H1 (cell line): ENCODE data around the gene UGT1A8. TPM values are rescaled to one million over a fixed set of nuclear protein-coding genes. Genes with fewer than 3 reads are reported as not detected.

Experiments used
- CTCF ChIA-PET: fragments of 300-600 bp; sonication (Branson Sonifier 250); formaldehyde crosslinking; loops from one replicate; lab custom pipeline; 2021; ENCODE audit not compliant: partially characterized antibody; lab: Charles Lee
- POLR2A ChIA-PET: fragments of 300-600 bp; sonication (Branson Sonifier 250); formaldehyde crosslinking; loops from one replicate; lab custom pipeline; 2021; ENCODE audit warnings: inconsistent platforms; ENCODE audit not compliant: partially characterized antibody; lab: Charles Lee
- DNase-seq, 2 experiments: peaks; one replicate each; pipeline versions ENCODE4 v3.0.0 to v3.0.0-alpha.2; 2010 to 2022; ENCODE audit warnings: low spot score in 2 of 2, low read depth in 1 of 2, mixed read lengths in 1 of 2
- FAIRE-seq: peaks from 2 replicates; lab custom pipeline; 2011; peaks lifted over from hg19 to GRCh38; lab: Jason Lieb, UNC
- H2AFZ ChIP-seq: 2 replicates; pipeline ENCODE4 v1.8.1; 2012; ENCODE audit warnings: low read length, inconsistent platforms
- H2AK5ac ChIP-seq: 2 replicates; pipeline ENCODE4 v1.6.1; 2013; ENCODE audit warnings: low read depth, low read length
- H2BK120ac ChIP-seq: replicated peaks from 2 replicates; pipeline ENCODE3; 2013; ENCODE audit warnings: low read depth, low read length, inconsistent platforms
- H2BK12ac ChIP-seq: 2 replicates; pipeline ENCODE4 v1.6.1; 2013; ENCODE audit warnings: low read depth, low read length
- H2BK15ac ChIP-seq: 2 replicates; pipeline ENCODE4 v1.6.1; 2013; ENCODE audit warnings: low read length
- H2BK20ac ChIP-seq: 2 replicates; pipeline ENCODE4 v1.6.1; 2013; ENCODE audit warnings: low read length
- H2BK5ac ChIP-seq: 2 replicates; pipeline ENCODE4 v1.6.1; 2013; ENCODE audit warnings: low read depth, low read length
- H3K14ac ChIP-seq: 2 replicates; pipeline ENCODE4 v1.6.1; 2013; ENCODE audit warnings: inconsistent platforms; ENCODE audit not compliant: insufficient read length
- H3K18ac ChIP-seq: 2 replicates; pipeline ENCODE4 v1.6.1; 2013; ENCODE audit warnings: low read length; ENCODE audit errors: extremely low read depth
- H3K23ac ChIP-seq: 2 replicates; pipeline ENCODE4 v1.6.1; 2013; ENCODE audit warnings: inconsistent platforms; ENCODE audit not compliant: insufficient read length
- H3K23me2 ChIP-seq: 2 replicates; pipeline ENCODE4 v1.6.1; 2013; ENCODE audit warnings: low read depth, low read length
- H3K27ac ChIP-seq: 2 replicates; pipeline ENCODE4 v1.6.1; 2011; ENCODE audit warnings: low read depth, low read length, inconsistent platforms
- H3K27me3 ChIP-seq, 4 experiments: replicated peaks in 1 of 4; 1 replicate in 1 of 4; 2 replicates in 3 of 4; pipeline versions ENCODE4 v1.6.1 to v1.8.1; 2011 to 2013; ENCODE audit warnings: low read length in 3 of 4, mild to moderate bottlenecking in 3 of 4, inconsistent platforms in 2 of 4, mixed read lengths in 2 of 4, moderate library complexity in 1 of 4; ENCODE audit not compliant: control insufficient read depth in 3 of 4, insufficient read depth in 3 of 4; ENCODE audit errors: extremely low read depth in 1 of 4
- H3K36me3 ChIP-seq, 4 experiments: 2 replicates each; pipeline versions ENCODE4 v1.6.1 to v1.8.1; 2011 to 2013; ENCODE audit warnings: mild to moderate bottlenecking in 4 of 4, low read length in 3 of 4, moderate library complexity in 2 of 4, control low read depth in 1 of 4, inconsistent platforms in 1 of 4; ENCODE audit not compliant: insufficient read depth in 4 of 4, control insufficient read depth in 2 of 4
- H3K4ac ChIP-seq: replicated peaks from 2 replicates; pipeline ENCODE3; 2013; ENCODE audit warnings: low read length, low read depth, mixed read lengths, inconsistent platforms; ENCODE audit not compliant: insufficient read length
- H3K4me1 ChIP-seq, 4 experiments: replicated peaks in 1 of 4; 1 replicate in 1 of 4; 2 replicates in 3 of 4; pipeline versions ENCODE4 v1.6.1 to v1.8.1; 2011 to 2013; ENCODE audit warnings: low read length in 3 of 4, inconsistent platforms in 2 of 4, mixed read lengths in 1 of 4; ENCODE audit not compliant: insufficient read depth in 4 of 4, control insufficient read depth in 3 of 4
- H3K4me2 ChIP-seq, 2 experiments: 2 replicates each; pipeline versions ENCODE4 v1.6.1 to v1.8.1; 2011 to 2013; ENCODE audit warnings: low read depth in 2 of 2, low read length in 2 of 2, control low read depth in 1 of 2, inconsistent platforms in 1 of 2, mild to moderate bottlenecking in 1 of 2; ENCODE audit not compliant: insufficient read depth in 1 of 2
- H3K4me3 ChIP-seq, 4 experiments: fragments of 200-600, 300-600 bp in 1 of 4; sonication (generic), shearing (Covaris generic), sonication (Bioruptor Twin) in 1 of 4; 2 replicates each; pipeline versions ENCODE4 v1.5.1 to v1.8.1; 2011 to 2016; ENCODE audit warnings: low read length in 4 of 4, low read depth in 3 of 4, control low read depth in 2 of 4, inconsistent platforms in 2 of 4, mild to moderate bottlenecking in 2 of 4, mixed read lengths in 1 of 4, moderate library complexity in 1 of 4; ENCODE audit not compliant: insufficient read depth in 2 of 4; ENCODE audit errors: extremely low read depth in 1 of 4
- H3K56ac ChIP-seq: replicated peaks from 2 replicates; pipeline ENCODE3; 2013; ENCODE audit warnings: low read depth, mild to moderate bottlenecking, mixed read lengths, low read length, inconsistent platforms; ENCODE audit not compliant: insufficient read length
- H3K79me1 ChIP-seq: 2 replicates; pipeline ENCODE4 v1.6.1; 2013; ENCODE audit warnings: low read depth, low read length, control low read depth
- H3K79me2 ChIP-seq, 2 experiments: 2 replicates each; pipeline versions ENCODE4 v1.6.1 to v1.8.1; 2012 to 2013; ENCODE audit warnings: low read length in 2 of 2, mild to moderate bottlenecking in 2 of 2, inconsistent platforms in 1 of 2; ENCODE audit not compliant: insufficient read depth in 2 of 2, control insufficient read depth in 1 of 2
- H3K9ac ChIP-seq, 4 experiments: replicated peaks in 1 of 4; 1 replicate in 1 of 4; 2 replicates in 3 of 4; pipeline versions ENCODE4 v1.6.1 to v1.8.1; 2011 to 2013; ENCODE audit warnings: low read depth in 3 of 4, low read length in 3 of 4, control low read depth in 2 of 4, mild to moderate bottlenecking in 2 of 4, moderate library complexity in 2 of 4, inconsistent platforms in 1 of 4; ENCODE audit errors: extremely low read depth in 1 of 4
- H3K9me3 ChIP-seq, 2 experiments: 2 replicates each; pipeline versions ENCODE4 v1.6.1 to v1.8.1; 2012 to 2013; ENCODE audit warnings: mild to moderate bottlenecking in 2 of 2, moderate library complexity in 2 of 2, control low read depth in 1 of 2, inconsistent platforms in 1 of 2, low read depth in 1 of 2, low read length in 1 of 2, mixed read lengths in 1 of 2; ENCODE audit not compliant: insufficient read depth in 2 of 2
- H4K20me1 ChIP-seq, 2 experiments: replicated peaks in 1 of 2; 2 replicates each; pipeline versions ENCODE3 to v1.8.1; 2011 to 2013; ENCODE audit warnings: inconsistent platforms in 2 of 2, low read length in 2 of 2, mild to moderate bottlenecking in 1 of 2; ENCODE audit not compliant: insufficient read depth in 2 of 2, control insufficient read depth in 1 of 2
- H4K5ac ChIP-seq: 2 replicates; pipeline ENCODE4 v1.6.1; 2013; ENCODE audit warnings: low read length, low read depth, mixed read lengths, inconsistent platforms; ENCODE audit not compliant: insufficient read length
- H4K8ac ChIP-seq: 2 replicates; pipeline ENCODE4 v1.8.0; 2013; ENCODE audit warnings: mild to moderate bottlenecking, moderate library complexity, low read length, inconsistent platforms; ENCODE audit not compliant: insufficient read depth; ENCODE audit errors: extremely low read depth
- H4K91ac ChIP-seq: replicated peaks from 2 replicates; pipeline ENCODE3; 2013; ENCODE audit warnings: low read length, mixed read lengths, inconsistent platforms; ENCODE audit not compliant: insufficient read length
- BRCA1 ChIP-seq: IDR thresholded peaks from 2 replicates; pipeline ENCODE4 v1.6.1; 2012; ENCODE audit warnings: low read depth, low read length, improper control_type of control experiment
- WGBS, 2 experiments: shearing (Covaris generic) in 1 of 2; methylation state at CpG; one replicate each; pipeline versions ENCODE4 v1.1.6 to v1.1.7; 2013 to 2015; ENCODE audit warnings: low lambda C conversion rate in 2 of 2, mixed read lengths in 2 of 2, inconsistent platforms in 1 of 2, low coverage in 1 of 2, missing lambda C conversion rate in 1 of 2; ENCODE audit not compliant: insufficient replicate concordance in 2 of 2, insufficient coverage in 1 of 2, insufficient read length in 1 of 2; ENCODE audit errors: extremely low coverage in 1 of 2, missing lambda C conversion rate in 1 of 2; 5-methylcytosine and 5-hydroxymethylcytosine counted together
- polyA plus RNA-seq, 7 experiments: library from polyadenylated mRNA; depleted of rRNA in 3 of 7; stranded (reverse) in 5 of 7; unstranded in 2 of 7; fragments of >200 nt in 5 of 7; fragments of 200-250 nt in 2 of 7; gene quantifications; 1 replicate in 5 of 7; 2 replicates in 1 of 7; 4 replicates in 1 of 7; pipeline versions ENCODE4 v1.2.1 to v1.2.3, GENCODE V29; 2011 to 2013; ENCODE audit warnings: missing spikeins in 2 of 7, mixed read lengths in 2 of 7
- total RNA-seq: library from RNA; stranded (reverse); fragmentation: NEBNext Ultra II Directional; extraction: Animal tissue kit (Norgen Biotek cat#: 25700); gene quantifications from 2 replicates; pipeline ENCODE4 v1.2.1, GENCODE V29; 2021
- TF ChIP-seq, protein P1 (sequence below): IDR thresholded peaks from 2 replicates; pipeline ENCODE4 v1.6.1; 2011; ENCODE audit warnings: low read depth, mild to moderate bottlenecking, low read length; ENCODE audit not compliant: insufficient read depth

UGT1A8 gene
- total and polyA plus RNA-seq, 2 of the 8 experiments (the other 6 are each of a cell fraction or from before 2014, with no cell fraction given): not detected

DNA sequence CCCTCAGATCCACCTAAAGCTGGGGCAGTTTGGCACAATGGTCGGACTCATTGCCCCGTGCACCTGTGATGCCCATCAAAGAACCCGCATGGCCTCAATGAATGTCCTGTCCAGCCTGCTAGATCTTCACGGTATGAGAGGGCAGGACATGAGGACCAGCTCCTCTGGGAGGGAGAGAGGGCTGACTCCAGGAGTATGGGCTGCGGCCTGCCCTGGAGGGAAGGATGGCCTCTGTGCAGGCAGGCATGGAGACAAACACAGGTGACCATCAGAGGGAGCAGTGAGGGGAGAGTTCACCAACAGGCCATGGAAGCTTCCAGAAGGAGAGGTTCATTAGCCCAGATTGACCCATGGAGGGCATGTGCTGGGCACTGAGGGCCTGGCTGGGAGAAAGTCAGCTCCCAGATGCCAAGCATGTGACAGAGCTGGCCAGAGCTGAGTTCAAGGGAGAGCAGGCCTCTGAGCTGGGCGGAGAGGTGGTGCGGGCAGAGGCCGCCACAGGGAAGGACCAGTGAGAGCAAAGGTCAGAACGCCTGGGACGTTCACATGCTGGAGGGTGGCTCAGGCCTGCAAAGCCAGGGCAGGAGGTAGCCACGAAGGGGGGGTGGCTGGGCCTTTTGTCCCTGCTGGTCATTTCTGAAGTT, 200.7 kb downstream of the UGT1A8 start:
- Histone ChIP-seq H3K27me3 (no peaks in the 10 kb centered on the region), H2BK120ac (no peak overlapping the region), H3K27ac (no peak overlapping the region), H3K4me3 (no peak overlapping the region), H3K14ac (no peak overlapping the region), H4K20me1 (no peaks in the 10 kb centered on the region), H3K9me3 (no peaks in the 10 kb centered on the region), H4K5ac (no peak overlapping the region), H3K18ac (no peak overlapping the region), H3K9ac (no peak overlapping the region), H3K79me1 (no peaks in the 10 kb centered on the region), H2AK5ac (no peak overlapping the region), H3K56ac (no peak overlapping the region), H3K79me2 (no peaks in the 10 kb centered on the region), H2AFZ (no peak overlapping the region), H2BK5ac (no peak overlapping the region), H4K91ac (no peak overlapping the region), H4K8ac (peak overlapping the region; percentile 2; the same call in 1 of the 2 replicates), H3K23ac (no peak overlapping the region), H2BK20ac (no peak overlapping the region), H3K4ac (no peak overlapping the region), H3K23me2 (no peaks in the 10 kb centered on the region), H2BK12ac (no peak overlapping the region), H2BK15ac (no peak overlapping the region), H3K4me1 (no peaks in the 10 kb centered on the region), H3K4me2 (no peak overlapping the region), H3K36me3 (no peaks in the 10 kb centered on the region)
- no peak for TF ChIP-seq BRCA1
- TF ChIP-seq, protein P1, sequence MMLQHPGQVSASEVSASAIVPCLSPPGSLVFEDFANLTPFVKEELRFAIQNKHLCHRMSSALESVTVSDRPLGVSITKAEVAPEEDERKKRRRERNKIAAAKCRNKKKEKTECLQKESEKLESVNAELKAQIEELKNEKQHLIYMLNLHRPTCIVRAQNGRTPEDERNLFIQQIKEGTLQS: no peak
- CTCF ChIA-PET: interaction anchor here (2.6 kb wide), 1 partner anchor 14 kb away, joined by 11 read pairs; no protein-coding TSS in a partner anchor
- DNase-seq (no peak), FAIRE-seq (no peak)
- POLR2A ChIA-PET: no interaction called here
- WGBS, 2 experiments: 93% methylated on average over 11 of the region's 11 CpGs; no CpG with 5 or more reads in 1 of the 2 experiments
